Posterior vena cava (tissue), 2 donors: Measurements from ENCODE around the gene SLC38A11. TPM values are rescaled to one million over a fixed set of nuclear protein-coding genes. Genes with fewer than 3 reads are reported as not detected.
"Not testable (repeated sequence)": the region's sequence is repeated elsewhere in the genome, so short reads cannot be mapped to it uniquely, and the experiment has no call there.

ENCODE experiments used
- DNase-seq: peaks from one replicate; pipeline ENCODE4 v3.0.0-alpha.2; 2020; ENCODE audit warnings: low spot score
- intact Hi-C, 2 donors: fragments of 100-400 bp; cut with DNase I; formaldehyde crosslinking; loops; one replicate each; pipeline versions ENCODE4 v1.14.1 to v1.14.2; 2022 to 2023
- total RNA-seq, 2 donors: library from RNA; stranded (reverse); fragmentation: NEBNext Ultra II Directional; extraction: Animal tissue kit (Norgen Biotek cat#: 25700); gene quantifications; one replicate each; pipeline ENCODE4 v1.2.1, GENCODE V29; 2021
- donor health status: DM: yes; HTN: yes; CAD: no.
- donor health status: DM: yes; HTN: yes; CAD: no.

Gene SLC38A11
- total RNA-seq, 2 donors from 2014 or later, result 1.3 to 2.1 TPM

DNA sequence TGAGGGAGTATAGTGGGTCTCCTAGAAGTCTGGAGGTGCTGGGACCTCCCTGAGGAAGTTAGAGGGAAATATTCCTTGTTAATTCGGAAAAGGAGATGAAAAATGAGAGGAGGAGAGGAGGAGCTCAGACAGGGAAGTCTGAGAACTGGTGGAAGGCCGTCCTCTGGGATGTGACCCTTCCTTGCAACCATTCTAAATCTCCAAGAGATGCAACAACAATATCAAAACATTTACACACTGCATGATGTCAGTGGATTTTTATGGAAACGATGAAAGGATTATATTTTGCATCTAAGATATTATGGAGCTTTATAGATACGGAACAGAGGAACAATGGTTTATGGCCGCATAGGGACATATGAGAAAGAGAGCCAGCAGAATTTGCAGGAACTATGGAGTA lies 63.9 kb downstream of the SLC38A11 start:
- intact Hi-C loops, result no loop called here
- DNase-seq, result no peak

DNA sequence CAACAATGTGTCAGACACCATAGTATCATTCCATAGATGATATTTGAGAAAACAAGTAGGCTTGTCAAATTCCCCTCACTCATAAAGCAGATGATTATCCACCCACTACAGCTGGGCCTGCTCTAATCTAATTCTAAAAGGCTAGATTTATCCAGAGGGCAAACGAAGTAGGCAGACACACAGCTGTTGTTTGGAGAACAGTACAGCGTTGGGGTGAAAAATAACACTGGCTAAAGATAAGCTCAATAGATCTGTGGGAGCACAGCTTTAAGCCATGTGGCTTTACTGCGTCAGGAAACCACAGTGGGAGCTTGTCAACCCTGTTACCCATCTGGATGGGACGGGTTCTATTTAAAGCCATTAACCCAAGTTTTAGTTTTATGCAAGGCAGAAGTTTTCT lies 64.8 kb downstream of the SLC38A11 start:
- intact Hi-C loops, result no loop called here
- no peak for DNase-seq

DNA sequence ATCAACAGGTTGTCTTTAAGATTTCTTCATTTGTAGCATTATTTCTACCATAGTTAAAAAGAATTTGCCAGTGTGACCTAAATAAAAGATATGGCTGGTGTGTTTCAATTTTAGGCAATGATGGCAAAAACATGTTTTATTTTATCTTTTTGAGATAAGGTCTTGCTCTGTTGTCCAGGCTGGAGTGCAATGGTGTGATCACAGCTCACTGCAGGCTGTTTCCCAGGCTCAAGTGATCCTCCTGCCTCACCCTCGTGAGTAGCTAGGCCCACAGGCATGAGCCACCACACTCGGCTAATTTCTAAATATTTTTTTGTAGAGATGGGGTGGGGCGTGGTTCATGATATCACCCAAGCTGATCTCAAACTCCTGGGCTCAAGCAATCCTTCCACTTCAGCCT lies 66.7 kb downstream of the SLC38A11 start:
- DNase-seq, result no peak
- intact Hi-C loops, result no loop called here

DNA sequence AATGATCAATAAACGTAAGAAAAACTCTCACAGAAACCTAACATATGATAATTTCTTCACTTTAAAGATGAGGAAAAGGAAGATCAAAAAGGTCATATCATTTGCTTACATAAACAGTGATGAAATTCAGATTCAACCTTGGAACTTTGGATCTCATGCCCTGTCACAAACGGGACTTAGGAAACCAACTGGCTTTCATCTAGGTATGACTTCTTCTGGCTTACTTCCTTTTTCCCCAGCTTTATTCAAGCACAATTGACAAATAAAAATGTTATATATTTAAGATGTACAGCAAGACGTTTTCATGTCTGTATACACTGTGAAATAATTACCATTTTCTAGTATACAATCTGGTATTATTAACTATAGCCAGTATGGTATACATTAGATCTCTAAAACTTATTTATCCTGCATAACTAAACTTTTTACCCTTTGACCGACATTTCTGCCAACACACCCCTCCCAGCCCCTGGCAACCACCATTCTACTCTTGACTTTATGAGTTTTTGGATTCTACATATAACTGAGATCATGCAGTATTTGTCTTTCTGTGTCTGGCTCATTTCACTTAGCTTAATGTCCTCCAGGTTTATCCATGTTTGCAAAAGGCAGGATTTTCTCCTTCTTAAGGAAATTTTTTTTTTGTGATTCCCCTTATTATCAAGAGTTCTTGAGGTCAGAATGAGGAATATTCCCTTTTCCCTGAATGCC lies 67.7 kb downstream of the SLC38A11 start:
- intact Hi-C loops, result no loop called here
- no peak for DNase-seq

DNA sequence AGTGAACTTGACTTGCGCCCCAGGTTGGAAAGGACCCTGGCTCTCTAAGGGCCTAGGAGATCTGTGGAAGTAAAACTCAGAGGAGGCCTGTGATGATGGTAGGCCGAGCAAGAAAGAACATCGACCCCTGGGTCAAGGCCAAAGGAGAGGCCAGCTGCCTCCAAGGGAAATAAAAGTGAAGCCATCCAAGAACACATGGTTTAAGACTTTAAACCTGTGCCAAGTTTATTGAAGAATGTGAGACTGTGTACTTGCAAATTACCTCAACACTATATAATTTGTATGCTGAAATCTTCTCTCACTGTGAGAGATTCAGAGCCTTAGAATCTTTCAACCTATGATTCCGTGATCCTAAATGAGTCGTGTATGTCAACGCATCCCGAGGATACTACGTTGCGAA lies 73.0 kb downstream of the SLC38A11 start:
- intact Hi-C loops, result no loop called here
- no peak for DNase-seq

DNA sequence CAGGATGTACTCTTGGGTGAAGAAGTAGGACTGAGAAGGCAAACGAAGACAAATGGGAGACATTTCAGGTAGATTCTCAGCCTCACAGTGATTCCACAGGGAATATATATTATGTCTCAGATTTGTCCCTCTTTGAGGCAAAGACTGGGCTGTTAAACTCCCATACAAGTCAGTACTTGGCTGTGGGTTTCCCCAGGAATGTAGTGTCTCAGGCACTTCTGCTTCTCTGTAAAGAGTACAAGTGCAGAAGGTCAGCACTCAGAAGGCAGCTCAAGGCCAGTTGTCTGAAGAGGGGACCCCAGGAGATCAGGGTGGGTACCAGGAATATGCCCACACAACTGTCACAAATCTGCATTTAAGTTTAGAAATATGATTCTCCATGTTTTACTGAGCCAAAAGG lies 73.8 kb downstream of the SLC38A11 start:
- no peak for DNase-seq
- intact Hi-C loops, result no loop called here

DNA sequence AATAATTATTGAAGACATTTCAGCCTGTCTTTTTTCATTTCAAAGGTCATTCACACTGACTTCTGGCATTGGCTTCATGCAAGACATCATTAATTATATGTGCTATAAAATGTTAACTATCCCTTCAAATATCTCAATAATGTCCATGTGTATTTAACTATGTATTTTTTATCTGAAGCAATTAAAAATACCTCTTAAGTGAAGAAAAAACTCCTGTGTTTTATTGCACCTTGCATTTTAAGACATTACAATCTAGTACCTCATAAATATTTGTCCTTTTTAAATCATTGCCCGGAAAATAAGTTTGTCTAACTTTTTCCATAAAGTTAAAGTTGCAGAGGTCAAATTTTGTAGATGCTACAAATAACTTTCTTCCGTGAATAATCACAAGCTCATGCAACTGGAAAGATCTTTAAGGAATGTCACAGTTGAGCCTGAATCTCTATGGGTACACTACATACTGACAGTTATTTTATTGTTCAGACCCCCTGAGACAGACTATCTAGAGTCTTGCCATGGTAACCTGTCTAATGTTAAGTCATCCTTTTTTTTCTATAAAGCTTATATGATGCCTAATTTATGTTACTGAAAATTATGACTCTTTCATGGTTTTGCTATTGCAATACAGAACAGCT lies 75.3 kb downstream of the SLC38A11 start:
- DNase-seq, result no peak
- intact Hi-C loops, result no loop called here

DNA sequence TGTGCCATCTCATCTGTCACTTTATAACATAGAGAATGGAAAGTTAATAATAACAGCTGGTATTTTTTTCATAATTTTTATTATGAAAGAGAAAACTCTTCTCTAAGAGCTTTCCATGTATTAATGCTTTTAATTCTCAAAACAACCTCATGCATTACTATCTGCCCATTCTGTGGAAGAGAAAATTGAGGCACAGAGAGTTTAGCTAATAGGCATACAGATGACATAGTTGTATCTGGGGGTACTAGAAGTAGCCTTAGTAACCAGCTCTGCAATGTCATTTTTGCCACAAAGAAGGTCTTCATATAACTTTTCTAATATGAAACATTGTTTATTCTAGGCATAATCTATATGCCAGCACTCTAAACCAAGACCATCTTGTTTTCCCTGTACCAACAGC lies 77.4 kb downstream of the SLC38A11 start:
- no peak for DNase-seq
- intact Hi-C loops, result no loop called here

DNA sequence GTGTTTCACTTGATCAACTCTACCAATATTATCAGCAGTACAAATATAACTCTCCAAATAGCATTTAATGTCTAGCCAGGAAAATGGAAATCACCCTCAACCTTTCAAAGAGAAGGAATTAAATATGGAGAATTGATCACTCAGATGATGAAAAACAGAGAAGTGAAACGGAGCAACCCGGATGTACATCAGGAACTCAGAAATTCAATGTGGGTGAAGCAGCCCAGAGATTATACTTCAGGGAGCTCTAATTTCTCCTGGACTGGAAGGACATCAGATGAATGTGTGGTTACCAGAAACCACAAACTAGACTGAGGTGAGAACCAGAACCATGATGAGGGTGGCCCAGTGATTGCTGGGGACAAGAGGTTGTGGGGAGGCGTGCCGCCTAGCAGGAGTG lies 78.2 kb downstream of the SLC38A11 start:
- no peak for DNase-seq
- intact Hi-C loops, result no loop called here

DNA sequence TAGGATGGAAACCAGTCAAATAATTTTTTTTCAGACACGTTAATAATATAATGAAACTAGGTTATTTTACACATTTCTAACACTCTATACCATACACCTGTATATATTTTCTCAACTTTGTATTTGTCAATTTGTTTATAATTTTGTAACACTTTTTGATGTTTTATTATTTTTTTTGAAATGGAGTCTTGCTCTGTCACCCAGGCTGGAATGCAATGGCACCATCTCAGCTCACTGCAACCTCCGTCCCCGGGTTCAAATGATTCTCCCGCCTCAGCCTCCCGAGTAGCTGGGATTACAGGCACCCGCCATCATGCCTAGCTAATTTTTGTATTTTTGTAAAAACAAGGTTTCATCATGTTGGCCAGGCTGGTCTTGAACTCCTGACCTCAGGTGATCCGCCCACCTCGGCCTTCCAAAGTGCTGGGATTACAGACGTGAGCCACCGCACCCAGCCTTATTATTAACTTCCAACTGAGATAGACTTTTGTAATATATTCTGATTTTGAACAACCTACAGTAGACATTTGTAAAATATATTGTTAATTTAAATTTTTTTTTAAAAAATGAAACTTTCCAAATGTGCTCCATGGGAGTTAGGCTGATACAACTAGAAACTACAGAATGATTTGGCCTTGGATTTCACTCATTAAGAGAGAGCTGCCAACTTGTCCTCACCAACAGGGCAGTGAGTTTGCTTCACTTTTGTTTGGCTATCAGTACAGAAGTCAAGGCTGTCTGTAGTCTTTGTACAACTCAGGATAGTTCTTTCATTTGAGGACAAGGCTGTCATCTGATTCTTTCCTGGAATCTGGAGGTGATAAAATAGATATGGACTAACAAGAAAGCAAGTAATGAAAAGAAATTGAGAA lies 79.8 kb downstream of the SLC38A11 start:
- intact Hi-C loops, result no loop called here
- DNase-seq, result no peak

DNA sequence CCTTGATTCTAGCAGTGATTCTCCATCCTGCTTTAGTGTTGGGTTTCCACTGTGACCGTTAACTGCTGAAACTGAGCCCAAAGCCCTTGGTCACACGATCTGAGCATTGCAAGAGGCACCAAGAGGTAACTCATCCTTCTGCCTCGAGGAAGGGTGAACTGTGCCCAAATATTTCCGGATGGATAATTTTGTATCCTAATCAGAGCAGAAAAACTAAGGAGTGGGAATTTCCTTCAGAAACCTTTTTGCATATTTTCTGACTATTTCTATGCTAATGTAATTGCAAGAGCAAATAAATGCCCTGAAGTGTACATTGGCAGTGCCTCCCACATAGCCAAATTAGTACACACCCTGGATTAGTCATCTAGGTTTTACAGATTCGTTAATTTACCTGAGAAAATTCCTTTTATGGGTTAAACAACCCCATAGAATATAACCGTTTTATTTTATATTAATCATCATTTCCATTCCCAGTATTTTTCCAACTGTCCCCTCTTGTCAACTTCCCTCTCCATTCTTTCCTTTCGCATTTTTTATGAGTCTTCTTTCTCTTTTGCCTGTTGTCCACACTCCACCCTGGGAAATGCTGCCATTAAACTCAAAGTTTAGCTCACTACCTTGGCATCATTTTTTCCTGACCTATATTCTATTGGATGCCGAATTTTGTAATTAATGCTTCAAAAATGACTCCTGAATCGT lies 82.0 kb downstream of the SLC38A11 start:
- intact Hi-C loops, result no loop called here
- DNase-seq, result no peak

DNA sequence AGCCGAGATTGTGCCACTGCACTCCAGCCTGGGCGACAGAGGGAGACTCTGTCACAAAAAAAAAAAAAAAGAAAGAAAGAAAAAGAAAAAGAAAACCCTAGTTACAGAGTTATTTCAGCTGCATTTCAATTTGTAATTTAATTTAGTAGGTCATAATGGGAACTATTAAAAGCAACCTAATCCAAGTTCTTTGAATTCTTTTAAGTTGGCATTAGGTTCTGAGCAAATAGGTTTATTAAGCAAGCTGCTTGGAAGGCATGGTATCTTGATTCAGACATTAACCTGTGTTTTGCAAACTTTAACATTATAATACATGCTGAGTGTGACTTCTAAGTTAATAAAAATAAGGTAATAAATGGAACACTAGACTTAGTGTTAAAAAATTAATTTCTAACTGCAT lies 83.9 kb downstream of the SLC38A11 start:
- DNase-seq, result no peak
- intact Hi-C loops, result no loop called here

DNA sequence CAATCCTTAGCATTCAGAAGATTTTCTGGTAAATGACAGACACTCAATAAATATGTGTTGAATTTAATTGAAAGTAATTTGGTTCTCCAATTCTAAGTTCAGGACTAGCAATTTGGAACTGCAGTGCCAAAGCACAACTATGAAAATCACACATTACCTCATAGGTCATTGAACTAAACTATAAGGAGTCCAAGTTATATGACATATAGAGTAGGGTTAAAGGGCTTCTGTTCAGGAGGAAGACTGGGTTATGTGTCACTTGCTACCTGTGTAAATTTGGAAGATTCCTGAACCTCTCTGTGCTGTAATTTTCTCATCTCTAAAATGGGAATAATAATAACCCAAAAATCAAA lies 85.9 kb downstream of the SLC38A11 start:
- no peak for DNase-seq
- intact Hi-C loops, result no loop called here

DNA sequence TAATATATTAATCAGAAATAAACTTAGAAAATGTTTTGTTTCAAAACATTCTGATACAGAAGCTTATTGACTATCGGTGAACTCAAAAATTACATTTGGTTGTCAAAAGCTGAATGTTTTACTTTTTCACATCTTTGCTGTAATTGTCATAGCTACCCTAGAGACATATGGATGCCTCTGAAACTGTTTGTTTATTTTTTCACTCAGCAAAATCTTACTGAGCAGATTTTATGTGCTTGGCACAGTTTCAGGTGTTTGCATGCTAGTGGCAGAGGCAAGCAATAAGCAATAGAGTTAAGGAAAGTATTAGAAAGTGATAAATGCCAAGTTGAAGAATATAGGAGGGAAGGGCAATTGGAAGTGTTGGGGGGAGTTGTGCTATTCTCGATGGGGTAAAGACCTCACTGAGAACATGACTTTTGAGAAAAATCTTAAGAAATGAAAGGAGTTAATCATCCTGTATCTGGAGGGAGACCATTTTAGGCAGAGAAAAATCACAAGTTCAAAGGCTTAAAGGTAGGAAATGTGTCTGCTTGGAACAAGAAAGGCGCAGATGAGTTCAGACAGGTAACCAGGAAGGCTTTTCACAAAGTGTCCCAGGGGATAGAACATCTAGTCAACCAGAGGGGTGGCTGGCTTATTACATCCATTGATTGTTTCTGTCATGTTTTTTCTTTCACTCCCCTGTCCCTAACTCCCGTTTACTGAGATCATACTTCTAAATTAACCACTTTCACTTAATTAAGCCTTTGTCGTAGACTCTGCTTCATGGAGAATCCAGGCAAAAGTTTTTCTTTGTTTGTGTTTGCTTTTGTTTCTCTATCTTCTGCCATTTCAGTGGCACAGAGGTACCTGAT lies 86.5 kb downstream of the SLC38A11 start:
- intact Hi-C loops, result no loop called here
- no peak for DNase-seq

DNA sequence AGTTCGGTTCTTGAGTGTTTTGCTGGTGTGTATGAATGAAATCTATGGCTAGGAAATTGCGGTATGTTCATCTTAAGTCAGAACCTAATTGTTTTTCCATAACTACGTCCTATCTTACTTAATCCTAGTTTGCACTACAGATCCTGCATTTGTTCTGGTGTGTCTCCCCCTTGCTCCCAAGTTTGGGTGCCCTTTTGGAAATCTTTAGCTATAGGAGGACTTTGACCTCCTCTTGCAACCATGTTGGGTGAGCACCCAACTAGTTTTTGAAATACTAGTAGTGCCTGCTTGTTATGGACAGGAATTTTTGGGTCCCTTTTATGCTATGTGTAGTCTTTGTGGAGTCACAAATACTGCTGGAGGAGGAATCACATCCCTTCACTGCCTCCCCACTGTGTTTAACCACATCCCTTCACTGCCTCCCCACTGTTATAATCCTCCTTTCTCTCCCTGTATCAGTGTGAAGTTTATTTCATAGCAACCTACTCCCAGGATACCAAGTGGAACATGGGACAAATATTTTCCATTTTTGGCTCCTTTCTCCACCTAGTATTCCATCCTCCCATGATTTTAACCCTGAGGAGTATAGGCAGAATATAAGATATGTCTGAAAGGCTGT lies 87.4 kb downstream of the SLC38A11 start:
- no peak for DNase-seq
- intact Hi-C loops, result no loop called here

DNA sequence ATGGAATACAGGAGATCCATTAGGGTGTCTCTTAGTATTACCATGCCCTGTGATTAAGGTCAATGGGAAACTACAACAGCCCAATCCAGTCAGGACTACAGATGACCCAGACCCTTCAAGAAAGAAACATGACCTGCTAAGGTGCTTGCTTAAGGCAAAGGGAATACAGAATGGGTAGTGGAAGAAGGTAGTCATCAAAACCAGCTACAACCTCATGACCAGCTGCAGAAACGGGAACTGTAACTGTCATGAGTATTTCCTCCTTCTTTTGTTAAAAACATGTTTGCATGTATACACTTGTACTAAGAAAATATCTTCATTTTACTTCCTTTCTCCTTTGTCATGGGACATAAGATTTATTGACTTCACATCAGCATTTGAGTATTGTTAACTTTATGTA lies 88.9 kb downstream of the SLC38A11 start:
- intact Hi-C loops, DNase-seq: not testable (repeated sequence)

DNA sequence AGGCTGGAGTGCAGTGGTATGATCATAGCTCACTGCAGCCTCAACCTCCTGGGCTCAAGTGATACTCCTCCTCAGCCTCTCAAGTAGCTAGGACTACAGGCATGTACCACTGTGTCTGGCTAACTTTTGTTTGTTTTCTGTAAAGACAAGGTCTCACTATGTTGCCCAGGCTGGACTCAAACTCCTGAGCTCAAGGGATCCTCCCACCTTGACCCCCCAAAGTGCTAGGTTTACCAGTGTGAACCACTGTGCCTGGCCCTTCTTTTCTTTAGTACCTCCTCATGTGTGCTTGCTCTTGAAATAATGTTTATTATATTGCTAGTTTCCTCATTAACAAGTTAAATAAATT lies 94.7 kb downstream of the SLC38A11 start:
- intact Hi-C loops, result no loop called here
- no peak for DNase-seq

DNA sequence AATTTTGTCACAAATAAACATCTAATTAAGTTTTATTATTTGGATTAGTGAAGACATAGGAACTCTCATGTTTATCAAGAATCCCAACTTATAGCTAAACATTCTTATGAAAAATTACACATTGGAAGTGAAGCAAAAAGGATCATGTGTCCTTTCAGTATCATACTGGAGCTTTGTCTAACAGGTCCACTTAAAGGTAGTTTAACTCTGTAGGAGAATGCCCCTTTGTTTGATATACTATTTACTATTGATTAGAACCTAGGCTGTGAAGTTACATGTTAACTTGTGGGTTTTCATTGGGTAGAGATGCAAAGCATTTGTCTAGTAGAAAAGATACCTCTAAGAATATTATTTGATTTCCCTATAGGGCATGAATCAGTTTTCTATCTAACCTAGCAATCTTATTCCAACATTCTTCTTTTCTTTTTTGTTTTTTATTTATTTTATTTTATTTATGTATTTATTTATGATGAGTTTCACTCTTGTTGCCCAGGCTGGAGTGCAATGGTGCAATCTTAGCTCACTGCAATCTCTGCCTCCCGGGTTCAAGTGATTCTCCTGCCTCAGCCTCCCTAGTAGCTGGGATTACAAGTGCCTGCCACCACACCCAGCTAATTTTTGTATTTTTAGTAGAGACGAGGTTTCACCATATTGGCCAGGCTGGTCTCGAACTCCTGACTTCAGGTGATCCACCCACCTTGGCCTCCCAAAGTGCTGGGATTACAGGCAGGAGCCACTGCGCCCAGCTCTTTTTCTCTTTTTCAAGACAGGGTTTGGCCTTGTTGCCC lies 95.2 kb downstream of the SLC38A11 start:
- intact Hi-C loops, DNase-seq: not testable (repeated sequence)
